ENCODE results near the gene PPM1M.

PPM1M gene

GRCh38 chr3:52231502-52232278, 13.9 kb upstream of the PPM1M start:
- no peak for FAIRE-seq

DNA sequence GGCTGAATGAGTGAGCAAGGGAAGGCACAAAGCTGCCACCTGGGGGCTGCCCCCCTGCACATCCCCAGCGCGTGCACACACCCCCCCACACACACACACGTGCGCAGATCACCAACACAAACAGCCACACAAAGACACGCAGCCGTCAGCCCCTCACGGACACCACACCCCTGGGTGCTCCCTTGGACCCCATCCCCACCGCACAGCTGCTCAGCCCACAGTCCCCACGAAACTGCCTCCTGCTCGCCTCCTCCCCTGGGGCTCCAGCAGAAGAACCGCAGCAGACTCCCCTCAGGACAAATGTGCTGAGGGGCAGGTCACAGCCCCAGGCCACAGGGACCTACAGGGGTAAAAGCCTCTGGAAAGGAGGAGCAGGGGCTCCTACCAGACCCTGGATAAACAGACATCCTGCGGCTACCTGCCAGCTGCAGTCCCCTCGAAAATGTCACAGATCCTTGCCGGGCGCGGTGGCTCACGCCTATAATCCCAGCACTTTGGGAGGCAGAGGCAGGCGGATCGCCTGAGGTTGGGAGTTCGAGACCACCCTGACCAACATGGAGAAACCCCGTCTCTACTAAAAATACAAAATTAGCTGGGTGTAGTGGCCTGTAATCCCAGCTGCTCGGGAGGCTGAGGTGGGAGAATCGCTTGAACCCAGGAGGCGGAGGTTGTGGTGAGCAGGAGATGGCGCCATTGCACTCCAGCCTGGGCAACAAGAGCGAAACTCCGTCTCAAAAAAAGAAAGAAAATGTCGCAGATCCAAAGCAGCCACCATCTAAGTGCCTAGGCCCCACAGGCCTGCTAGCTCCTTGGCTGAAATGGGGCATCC, 13.1 kb upstream of the PPM1M start:
- no peak for FAIRE-seq

DNA sequence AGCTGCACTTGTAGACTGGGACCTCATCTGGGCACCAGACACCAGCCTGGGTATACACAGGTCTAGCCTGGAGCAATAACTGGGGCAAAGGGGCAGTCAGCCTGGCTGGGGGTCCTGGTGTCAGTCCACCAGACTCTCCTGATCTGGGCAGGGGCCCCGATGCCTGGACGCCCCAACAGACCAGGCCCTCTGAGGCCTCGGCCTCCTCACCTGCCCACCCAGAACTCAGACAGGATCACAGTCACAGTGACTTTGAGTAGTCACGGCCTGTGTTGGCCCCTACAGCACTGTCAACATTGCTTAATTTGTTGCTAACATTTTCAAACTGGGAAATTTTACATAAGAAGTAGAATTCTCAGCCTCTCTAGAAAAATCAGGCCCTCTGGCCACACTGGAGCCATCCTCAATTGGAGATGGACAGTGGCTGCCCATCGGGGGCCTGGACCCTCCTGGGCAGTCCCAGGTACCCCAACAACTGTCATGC, 12.4 kb upstream of the PPM1M start:
- FAIRE-seq = no peak

GRCh38 chr3:52233968-52234367, 11.6 kb upstream of the PPM1M start:
- FAIRE-seq = no peak

GRCh38 chr3:52234516-52235447, 10.8 kb upstream of the PPM1M start:
- FAIRE-seq = no peak

DNA sequence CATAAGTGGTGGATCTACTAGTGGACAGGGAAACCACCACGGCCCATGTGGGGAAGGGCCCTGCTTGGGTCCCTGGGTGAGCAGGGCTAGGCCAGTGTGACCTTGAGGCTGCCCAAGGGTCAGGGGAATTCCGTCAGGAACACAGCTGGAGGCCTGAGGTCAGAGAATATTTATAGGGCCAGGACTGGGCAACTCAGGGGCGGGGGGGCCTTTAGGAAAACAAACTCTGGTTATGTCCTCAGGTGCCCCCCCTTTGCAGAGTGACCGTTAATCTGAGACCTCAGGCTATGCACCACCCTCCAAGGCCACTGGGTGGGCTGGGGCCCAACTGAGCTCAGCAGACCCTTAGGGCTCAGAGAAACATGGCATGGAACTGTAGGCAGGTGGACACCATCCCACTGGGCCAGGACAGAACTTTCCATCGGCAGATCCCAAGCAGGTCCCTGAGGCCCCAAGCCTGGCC, 9.1 kb upstream of the PPM1M start:
- FAIRE-seq = no peak

DNA sequence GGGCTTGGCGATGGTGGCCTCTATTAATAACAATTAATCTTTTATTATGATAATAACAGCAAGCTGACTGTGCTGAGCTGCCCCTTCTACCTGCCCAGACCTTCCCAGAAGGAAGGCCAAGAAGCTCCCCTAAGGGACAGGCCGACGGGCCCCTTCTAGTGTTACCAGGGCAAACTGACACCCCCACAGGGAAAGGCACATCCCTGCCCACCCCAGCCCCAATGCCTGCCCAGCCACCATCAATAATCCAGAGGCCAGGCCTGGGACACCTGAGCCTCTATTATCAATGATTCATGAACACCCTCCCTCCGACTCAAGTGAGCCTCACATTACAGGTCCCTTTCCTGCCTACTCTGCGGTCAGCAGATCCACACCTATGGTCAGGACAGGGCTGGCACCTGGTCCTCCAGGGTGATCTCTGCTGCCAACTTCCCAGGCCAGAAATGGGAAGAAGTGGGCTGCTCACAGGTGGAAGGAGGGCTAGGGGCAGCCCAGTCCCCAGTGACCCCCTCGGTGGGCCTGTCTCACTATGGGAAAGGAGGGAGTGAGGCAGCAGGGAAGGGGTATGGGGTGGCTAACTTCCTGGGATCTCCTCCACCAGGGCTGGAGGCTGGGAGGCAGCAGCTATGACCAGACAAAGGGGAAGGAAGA, 8.4 kb upstream of the PPM1M start:
- FAIRE-seq = no peak

DNA sequence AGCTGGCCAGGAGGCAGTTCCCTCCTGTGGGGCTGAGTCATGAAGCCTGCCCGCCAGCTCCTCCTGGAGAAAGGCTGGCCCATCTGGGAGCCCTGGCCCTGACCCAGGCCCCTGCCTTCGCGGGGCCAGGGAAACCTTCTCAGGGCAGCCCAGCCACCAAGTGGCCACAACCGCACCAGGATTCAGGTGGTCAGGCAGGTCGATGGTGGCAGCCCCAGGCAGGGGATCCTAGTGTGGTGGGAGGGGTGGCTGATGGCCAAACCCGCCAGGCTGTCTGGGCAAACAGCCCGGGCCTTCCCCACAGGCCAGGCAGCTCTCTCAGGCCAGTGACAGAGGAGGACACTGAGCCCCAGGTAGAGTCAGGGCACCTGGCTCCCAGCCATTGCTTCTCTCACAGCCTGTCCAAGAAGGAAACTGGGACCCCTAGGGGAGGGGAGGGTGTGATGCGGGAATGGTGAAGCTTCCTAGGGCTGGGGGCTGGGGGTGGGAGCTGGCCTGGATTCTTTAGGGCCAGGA, 7.8 kb upstream of the PPM1M start:
- no peak for FAIRE-seq

GRCh38 chr3:52238193-52238760, 7.3 kb upstream of the PPM1M start:
- FAIRE-seq = no peak

- FAIRE-seq = no peak
Observed at GRCh38 chr3:52238761-52239701, 6.5 kb upstream of the PPM1M start, which contains the start of gene TWF2. TSS of gene TWF2 (minus strand) at chr3:52239158. CDS start at chr3:52239016, 142 bp downstream.

- FAIRE-seq = no peak
Observed at GRCh38 chr3:52240059-52240885, 5.3 kb upstream of the PPM1M start.

- FAIRE-seq = no peak
Observed at GRCh38 chr3:52240886-52241370, 4.6 kb upstream of the PPM1M start.

- FAIRE-seq = no peak
Observed at GRCh38 chr3:52242039-52242438, 3.5 kb upstream of the PPM1M start.

DNA sequence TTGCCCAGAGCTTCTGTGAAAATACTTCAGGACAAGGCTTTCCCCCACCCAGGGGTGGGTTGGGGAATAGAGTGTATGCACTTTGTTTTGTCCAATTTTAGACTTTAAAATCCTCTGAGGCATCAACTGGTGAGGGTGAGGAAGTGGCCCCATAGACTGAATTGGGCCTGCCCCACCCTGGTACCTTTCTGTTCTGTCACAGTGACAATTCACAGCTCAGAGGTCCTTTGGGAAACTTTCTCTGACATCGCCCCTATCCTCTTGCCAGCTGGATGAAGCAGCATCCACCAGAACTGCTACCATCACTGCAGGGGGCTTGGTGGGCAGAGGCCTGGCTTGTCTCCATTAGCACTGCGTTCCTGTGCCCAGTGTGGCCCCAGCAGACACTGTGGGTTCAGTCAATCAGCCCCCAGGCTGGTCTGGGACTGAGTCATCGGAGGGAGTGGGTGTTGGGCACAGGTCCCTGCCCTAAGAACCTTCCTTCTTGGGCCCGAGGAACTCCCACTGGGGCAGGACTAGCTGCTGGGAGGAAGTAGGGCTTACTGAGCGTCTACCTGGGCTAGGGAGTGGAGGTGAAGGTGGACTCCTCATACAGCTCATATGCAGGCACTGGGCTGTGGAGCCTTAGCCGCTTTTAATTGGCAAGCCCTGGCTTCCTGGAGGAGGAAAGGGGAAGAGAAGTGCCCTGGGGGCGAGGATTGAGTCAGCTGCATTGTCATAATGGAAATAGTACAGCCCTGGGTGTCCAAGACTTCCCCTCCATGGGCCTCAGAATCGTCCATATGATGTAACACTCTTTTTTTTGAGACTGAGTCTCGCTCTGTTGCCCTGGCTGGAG, 1.5 kb upstream of the PPM1M start:
- no peak for FAIRE-seq

DNA sequence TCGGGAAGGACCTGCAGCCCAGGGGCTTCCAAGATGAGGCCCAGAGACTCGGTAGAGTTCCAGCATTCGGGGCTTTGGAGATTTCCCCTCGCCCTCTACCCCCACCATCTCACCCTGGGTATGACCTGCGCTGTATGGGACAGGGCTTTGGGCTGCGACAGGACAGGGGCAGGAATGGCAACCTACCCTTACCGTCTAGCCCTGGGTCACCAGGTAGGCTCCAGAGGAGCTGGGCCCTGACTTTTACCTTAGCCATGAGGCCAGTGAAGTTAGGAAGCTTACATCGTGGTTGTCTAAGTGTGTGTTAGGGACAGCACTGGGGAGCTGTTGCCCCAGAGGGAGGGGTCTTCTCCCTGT, 683 bp downstream of the PPM1M start:
- no peak for FAIRE-seq

- no peak for FAIRE-seq
Observed at GRCh38 chr3:52246728-52247408, 1.3 kb downstream of the PPM1M start.

DNA sequence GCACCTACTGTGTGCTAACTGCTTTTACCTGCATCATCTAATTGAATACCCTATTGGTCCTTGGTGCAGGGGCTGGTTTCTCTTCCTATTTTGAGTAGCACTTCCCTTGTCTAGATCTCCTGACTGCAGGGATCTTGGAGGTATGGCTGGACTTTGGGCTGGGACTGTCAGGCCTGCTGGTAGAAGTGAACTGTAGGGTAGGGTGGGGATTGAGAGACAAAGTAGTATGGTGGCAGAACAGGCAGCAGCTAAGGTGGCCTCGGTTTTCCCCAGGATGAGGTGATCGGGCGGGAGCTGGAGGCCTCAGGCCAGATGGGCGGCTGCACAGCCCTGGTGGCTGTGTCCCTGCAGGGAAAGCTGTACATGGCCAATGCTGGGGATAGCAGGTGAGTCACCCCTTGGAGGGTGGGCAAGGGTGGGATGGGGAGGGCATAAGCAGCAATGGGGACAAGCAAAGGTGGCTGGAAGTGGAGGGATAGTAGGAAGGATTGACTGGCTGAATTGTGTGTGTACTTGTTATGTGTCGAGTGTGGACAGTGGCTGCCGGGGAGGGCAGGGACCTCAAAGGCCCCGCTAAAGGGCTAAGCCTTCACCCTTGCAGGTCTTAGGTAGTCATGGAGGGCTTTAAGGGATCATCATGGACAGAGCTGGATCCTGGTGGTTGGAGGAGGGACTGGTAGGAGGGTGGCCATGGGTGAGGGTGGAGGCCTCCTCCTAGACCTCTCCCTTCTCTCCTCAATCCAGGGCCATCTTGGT, 2.0 kb downstream of the PPM1M start:
- no peak for FAIRE-seq
